NCI-H774 (cell line): Measurements from ENCODE around the gene VAV3.
A peak's percentile ranks its signal among the peaks of the same experiment; 100 is the strongest.

Source experiments
- DNase-seq: peaks from one replicate; lab custom pipeline; 2025; lab: John Stamatoyannopoulos, UW

The VAV3 gene

DNA sequence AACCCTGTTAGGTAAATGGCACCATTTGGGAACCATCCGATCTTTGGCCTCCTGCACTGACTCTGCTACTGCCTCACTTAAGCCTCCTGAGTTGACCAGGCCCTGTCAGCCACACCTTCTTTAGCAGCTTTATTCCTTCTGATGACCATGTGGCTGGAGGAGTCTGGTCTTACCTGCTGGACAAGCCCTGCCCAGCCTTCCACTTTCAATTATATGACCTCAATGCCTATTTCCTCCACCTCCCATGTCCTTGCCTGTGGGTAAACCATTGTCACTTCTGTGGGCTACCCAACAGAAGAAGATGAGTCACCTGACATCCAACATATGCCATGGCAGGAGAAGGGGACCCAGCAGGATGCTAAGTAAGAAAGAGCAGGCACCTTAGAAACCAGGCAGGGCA, 430.3 kb downstream of the VAV3 start:
- DNase-seq = no peak

DNA sequence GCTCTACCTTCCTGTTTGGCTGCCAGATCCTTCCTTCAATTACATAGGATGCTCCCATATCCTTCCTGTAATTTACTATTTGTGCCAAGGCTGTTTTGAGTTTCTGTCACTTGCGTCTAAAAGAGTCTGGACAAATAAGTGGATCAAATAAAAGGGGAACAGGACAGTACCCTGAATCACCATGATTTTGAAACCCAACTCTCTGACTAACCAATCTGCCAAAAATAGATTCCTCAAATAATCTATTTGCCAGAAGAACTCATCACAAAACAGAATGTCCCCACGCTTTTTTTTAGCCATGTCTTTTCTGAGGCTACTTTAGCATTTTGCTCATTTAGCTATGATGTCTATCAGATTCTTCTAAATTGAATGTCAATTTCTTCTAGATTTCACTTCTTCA, 431.5 kb downstream of the VAV3 start:
- no peak for DNase-seq

DNA sequence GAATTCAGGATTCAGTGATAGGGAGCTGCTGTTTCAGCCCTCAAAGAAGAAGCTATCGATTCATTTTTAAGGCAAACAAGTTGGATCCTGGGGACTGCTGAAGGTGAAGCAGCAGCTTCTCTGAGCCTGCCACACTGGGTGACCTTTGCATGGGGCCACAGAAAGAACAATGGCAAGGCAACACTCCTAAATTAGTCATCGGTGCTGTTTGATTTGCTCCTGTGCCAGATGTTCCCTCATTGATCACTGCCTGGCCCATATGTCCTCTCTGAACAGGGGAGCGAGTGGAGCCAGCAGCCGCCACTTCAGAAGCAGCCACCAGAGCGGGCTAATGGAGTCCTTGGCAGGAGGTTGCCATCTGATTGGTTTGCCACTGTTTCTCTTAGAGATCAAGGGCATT, 432.7 kb downstream of the VAV3 start:
- no peak for DNase-seq

DNA sequence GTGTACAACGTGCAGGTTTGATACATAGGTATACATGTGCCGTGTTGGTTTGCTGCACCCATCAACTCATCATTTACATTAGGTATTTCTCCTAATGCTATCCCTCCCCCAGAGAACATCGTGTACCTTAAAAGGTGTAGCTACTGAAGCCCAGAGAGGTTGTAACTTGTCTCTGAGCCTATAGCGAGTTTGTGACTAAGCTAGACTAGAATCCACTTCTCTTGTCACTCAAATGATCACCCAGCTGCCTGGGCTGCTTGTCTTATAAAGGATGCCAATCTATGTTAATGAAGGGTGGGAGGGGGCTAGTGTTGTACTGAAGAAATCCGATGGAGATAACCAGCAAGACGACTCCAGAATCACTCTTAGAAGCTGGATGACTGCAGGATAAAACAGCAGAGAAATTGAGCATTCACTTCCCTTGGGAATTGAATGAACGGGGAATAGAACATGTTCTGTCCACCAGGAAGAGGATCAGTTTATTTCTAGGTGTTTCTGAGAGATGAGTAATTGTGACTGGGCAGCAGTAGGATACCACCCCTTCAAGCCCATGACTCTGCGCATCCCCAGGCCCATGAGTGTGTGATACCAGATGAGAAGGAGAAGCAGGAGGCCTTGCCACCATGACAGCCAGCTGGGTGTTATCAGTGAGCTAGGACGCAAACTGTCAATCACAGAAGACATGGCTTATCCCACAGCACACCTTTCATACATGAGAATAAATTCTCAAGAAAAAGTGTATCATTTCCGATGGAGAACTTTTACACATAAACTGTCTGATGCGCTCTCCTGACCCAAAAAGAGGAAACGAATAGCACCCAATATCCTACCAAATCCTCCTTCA, 433.7 kb downstream of the VAV3 start:
- no peak for DNase-seq

DNA sequence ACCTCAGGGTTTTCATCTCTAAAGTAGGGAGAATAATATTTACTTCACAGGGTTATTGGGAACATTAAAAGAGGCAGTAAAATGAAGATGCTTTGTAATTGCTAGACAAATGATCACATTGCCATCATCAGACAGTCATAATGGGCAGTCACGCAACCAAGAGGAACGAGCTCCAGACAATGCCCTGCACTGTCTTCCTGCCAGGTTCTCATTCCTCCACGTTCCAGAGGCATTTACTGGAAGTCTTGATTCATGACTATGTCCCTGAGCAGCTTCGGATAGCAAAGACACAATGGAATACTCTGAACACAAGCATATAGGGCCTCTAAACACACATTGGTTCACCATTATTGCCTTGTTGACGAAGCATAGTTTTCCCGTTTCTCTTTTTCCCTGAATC, 434.4 kb downstream of the VAV3 start:
- DNase-seq = no peak

DNA sequence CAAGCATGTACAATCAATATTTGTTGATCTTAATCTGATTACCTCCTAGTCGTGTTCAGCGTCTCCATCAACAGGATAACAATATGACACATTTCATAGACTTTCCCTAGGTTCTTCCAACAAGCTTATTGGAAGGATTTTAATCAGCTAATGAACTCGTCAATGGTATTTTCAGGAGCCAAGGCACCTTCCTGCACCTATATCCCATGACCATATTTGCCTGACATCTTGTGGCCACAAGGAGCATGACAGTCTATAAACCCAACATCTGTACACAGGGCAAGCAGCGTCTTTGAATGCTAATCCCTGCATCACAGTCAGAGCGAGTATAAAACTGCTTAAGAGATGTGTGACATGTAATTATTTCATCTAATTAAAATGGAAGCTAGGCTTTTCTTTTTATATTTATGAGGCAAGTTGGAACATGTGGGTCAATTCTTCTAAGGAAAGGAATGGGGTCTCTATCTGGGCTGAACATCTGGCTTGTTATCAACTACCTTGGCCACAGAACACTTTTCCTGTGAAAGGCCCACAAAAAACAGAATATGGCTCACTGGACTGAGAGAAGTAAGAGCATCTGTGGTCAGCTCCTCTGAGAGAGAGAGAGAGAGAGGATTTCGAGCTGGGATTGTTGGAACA, 435.4 kb downstream of the VAV3 start:
- DNase-seq = peak; percentile 46

DNA sequence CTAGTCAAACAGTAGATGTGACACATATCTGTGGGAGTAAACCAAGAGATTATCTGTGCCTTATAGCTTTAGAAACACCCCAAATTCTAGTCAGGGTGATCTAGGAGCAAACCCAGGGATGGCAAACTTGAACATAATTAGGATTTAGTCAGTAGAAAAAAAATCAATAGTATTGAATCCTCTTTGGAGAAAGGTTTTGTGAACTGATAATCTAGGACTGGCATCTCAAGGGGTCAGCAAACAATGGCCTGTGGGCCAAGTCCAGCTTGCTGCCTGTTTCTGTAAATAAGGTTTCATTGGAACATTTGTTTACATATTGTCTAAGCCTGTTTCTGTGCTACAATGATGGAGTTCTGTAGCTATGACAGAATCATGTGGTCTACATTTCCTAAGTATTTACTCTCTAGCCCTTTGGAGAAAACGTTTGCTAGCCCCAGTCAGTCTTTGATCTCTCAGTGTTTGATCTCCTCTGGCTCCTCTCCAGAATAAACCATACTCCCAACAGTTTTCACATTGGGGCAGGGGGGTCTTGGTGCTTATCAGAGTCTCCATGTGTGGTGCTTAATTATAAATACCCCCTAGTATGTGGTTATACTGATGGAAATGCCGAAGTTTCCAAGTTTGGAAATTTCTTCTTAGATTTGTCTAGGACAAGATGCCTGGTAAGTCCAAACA, 438.3 kb downstream of the VAV3 start:
- DNase-seq = no peak

DNA sequence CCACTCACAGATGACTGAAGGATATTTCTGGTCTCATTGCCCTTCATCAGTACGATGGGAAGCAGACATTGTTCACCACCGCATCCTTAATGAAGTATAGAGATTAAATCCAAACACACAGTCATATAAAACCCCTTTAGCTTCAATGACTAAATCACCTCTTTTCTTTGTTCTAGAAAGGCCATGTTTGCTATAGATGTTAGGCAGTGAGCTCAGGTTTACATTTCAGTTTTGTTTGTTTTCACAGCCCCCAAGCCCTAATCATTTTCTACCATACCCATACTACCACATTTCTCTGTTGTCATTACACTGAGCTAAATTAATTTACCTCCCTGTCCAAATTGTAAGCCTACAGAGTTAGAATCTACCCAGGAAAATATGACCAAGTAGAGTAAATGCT, 439.0 kb downstream of the VAV3 start:
- no peak for DNase-seq

DNA sequence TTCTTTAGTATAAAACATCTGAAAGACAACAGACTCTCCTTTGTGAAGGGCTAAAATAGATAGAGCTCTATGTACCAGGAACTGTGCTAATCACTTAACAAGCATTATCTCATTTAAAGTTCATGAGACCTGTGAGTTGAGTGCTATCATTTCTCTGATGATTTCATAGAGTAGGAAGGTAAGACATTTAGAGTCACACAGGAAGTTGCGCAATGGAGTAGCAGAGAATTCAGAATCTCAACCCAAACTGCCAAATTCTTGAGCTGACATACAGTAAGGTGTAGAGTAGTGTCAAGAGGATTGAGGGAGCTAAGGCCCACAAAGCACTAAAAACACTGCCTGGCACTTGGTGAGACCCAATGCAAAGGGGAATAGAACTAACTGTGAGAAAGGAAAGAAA, 439.8 kb downstream of the VAV3 start:
- DNase-seq = no peak

DNA sequence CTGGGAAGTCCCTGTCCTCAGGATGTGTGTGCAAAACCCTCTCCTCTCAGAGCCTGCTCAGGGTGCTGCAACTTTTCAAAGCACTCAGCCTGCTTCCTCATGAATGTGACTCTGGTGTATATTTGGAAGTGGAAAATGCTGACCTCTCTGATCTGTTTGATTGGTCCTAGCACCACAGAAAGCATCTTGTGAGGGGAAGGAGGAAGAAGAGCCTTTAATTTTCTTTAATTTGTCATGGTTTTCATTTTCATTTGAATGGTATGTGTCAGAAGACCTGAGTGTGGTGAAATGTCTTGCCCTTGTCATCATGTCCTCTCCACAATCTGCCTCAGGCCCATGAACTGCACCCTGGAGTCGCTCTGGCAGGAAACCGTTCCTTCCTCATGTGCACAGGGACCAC, 440.7 kb downstream of the VAV3 start:
- no peak for DNase-seq

DNA sequence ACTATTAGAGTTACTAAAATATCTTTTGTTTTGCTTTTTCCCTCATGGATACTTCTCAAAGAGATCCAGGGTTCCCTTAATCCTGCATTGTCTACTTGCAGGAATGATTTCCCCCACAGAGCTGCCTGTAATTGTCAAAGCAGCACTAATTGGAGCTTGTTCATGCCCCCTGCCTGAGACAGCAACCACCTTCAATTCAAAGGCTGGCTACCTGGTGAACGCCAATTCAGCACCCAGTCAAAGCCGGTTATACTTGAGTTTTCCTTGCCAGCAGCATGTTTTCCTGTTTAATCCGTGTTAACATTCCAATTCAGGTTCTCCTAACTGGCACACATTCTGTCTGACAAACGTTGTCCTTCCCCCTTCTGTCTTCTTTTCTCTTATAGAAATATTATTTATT, 441.2 kb downstream of the VAV3 start:
- no peak for DNase-seq

DNA sequence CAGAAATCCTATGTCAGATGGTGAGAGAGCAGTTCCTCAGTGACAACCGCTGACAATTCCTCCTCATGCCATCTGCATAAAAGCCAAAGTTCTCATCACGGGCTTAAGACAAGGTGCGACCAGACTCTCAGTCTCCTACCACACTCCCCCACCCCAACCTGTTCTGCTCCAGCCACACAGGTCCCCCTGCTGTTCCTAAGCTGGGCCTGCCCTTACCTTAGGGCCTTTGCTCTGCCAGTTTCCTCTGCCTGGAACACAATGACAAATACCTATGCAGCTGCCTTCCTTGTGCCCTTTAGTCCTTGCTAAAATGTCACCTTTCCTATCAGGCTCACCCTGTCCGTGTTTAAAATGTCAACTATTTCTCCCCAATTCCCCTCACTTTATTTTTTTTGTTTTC, 441.9 kb downstream of the VAV3 start:
- DNase-seq = no peak
